ENCODE data around the gene CA4.

GRCh38 chr17:60103957-60104356, 45.8 kb upstream of the CA4 start:
- TF ChIP-seq POLR2AphosphoS5 (IDR thresholded peaks at IDR 0.05; ENCODE audit: borderline replicate concordance, low read depth, low read length) (no peak), EZH2 (IDR thresholded peaks at IDR 0.05) (no peak), FOXP2 (optimal IDR thresholded peaks at IDR 0.05; ENCODE audit: control extremely low read depth, extremely low read length, insufficient read depth) (no peak)

All from SK-N-MC (cell line).